Ovary (tissue), 3 donors: Measurements from ENCODE around the gene GHR.

ENCODE experiments used
- POLR2A ChIP-seq: fragments of 450-650 bp; IDR thresholded peaks from one replicate; pipeline ENCODE4 v1.6.1; 2017; ENCODE audit warnings: antibody characterized with exemption, mild to moderate bottlenecking, moderate library complexity
- TF ChIP-seq, protein P1 (sequence below), 3 donors: fragments of 450-650 bp in 2 of 3; fragments of 200-600 bp in 1 of 3; IDR thresholded peaks; one replicate each; pipeline versions ENCODE4 v1.5.1 to v1.8.0; 2016 to 2022; ENCODE audit warnings: antibody characterized with exemption in 3 of 3, mild to moderate bottlenecking in 1 of 3
- donor health status: DM: no; HTN: no; CAD: no.

GRCh38 chr5:42573386-42573785 is 150.1 kb downstream of the GHR start:
- TF ChIP-seq POLR2A: no peak
- TF ChIP-seq, protein P1, sequence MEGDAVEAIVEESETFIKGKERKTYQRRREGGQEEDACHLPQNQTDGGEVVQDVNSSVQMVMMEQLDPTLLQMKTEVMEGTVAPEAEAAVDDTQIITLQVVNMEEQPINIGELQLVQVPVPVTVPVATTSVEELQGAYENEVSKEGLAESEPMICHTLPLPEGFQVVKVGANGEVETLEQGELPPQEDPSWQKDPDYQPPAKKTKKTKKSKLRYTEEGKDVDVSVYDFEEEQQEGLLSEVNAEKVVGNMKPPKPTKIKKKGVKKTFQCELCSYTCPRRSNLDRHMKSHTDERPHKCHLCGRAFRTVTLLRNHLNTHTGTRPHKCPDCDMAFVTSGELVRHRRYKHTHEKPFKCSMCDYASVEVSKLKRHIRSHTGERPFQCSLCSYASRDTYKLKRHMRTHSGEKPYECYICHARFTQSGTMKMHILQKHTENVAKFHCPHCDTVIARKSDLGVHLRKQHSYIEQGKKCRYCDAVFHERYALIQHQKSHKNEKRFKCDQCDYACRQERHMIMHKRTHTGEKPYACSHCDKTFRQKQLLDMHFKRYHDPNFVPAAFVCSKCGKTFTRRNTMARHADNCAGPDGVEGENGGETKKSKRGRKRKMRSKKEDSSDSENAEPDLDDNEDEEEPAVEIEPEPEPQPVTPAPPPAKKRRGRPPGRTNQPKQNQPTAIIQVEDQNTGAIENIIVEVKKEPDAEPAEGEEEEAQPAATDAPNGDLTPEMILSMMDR (IDR thresholded peaks at IDR 0.05): no peak
